Measurements from ENCODE around the gene STAB2. TPM values are rescaled to one million over a fixed set of nuclear protein-coding genes. Genes with fewer than 3 reads are reported as not detected.
"Not testable (repeated sequence)": the region's sequence is repeated elsewhere in the genome, so short reads cannot be mapped to it uniquely, and the experiment has no call there.

Gene STAB2
- total RNA-seq, 1 donor from 2014 or later, result 15.1 TPM

- ATAC-seq, result no peak
- DNase-seq (ENCODE audit: low spot score), result no peak
Measured at GRCh38 chr12:103642240-103642864, 55.3 kb downstream of the STAB2 start.

- DNase-seq (ENCODE audit: low spot score), result no peak
Measured at GRCh38 chr12:103645202-103645601, 58.1 kb downstream of the STAB2 start.

GRCh38 chr12:103647267-103647666 is 60.2 kb downstream of the STAB2 start:
- no peak for ATAC-seq
- no peak for DNase-seq (ENCODE audit: low spot score)

More at GRCh38 chr12:103645202-103645601, 58.1 kb downstream of the STAB2 start:
- no peak for ATAC-seq

GRCh38 chr12:103652808-103653207 is 65.7 kb downstream of the STAB2 start:
- ATAC-seq, result no peak

GRCh38 chr12:103653568-103654173 is 66.6 kb downstream of the STAB2 start:
- DNase-seq (ENCODE audit: low spot score); ATAC-seq: not testable (repeated sequence)

More at GRCh38 chr12:103652808-103653207, 65.7 kb downstream of the STAB2 start:
- DNase-seq (ENCODE audit: low spot score), result no peak

GRCh38 chr12:103654816-103655215 is 67.7 kb downstream of the STAB2 start:
- DNase-seq (ENCODE audit: low spot score) (no peak), ATAC-seq (no peak)

GRCh38 chr12:103656291-103656690 is 69.2 kb downstream of the STAB2 start:
- no peak for DNase-seq (ENCODE audit: low spot score)
- ATAC-seq, result no peak

GRCh38 chr12:103657331-103657730 is 70.3 kb downstream of the STAB2 start:
- no peak for DNase-seq (ENCODE audit: low spot score)
- ATAC-seq, result no peak

- DNase-seq (ENCODE audit: low spot score) (no peak), ATAC-seq (no peak)
Measured at GRCh38 chr12:103664626-103665025, 77.6 kb downstream of the STAB2 start.

- ATAC-seq, result no peak
Measured at GRCh38 chr12:103665971-103666370, 78.9 kb downstream of the STAB2 start.

GRCh38 chr12:103667125-103667524 is 80.1 kb downstream of the STAB2 start:
- DNase-seq (ENCODE audit: low spot score) (no peak), ATAC-seq (no peak)

More at GRCh38 chr12:103665971-103666370, 78.9 kb downstream of the STAB2 start:
- DNase-seq (ENCODE audit: low spot score), result no peak

GRCh38 chr12:103668520-103668919 is 81.4 kb downstream of the STAB2 start:
- DNase-seq (ENCODE audit: low spot score) (no peak), ATAC-seq (no peak)

- DNase-seq (ENCODE audit: low spot score) (no peak), ATAC-seq (no peak)
Measured at GRCh38 chr12:103671367-103671766, 84.3 kb downstream of the STAB2 start.

- peak; percentile 33 for ATAC-seq
- DNase-seq (ENCODE audit: low spot score), result no peak
Measured at GRCh38 chr12:103672401-103673119, 85.5 kb downstream of the STAB2 start.

- no peak for ATAC-seq
Measured at GRCh38 chr12:103673487-103673886, 86.4 kb downstream of the STAB2 start.

GRCh38 chr12:103673891-103674375 is 86.9 kb downstream of the STAB2 start:
- DNase-seq (ENCODE audit: low spot score) (no peak), ATAC-seq (no peak)

More at GRCh38 chr12:103673487-103673886, 86.4 kb downstream of the STAB2 start:
- no peak for DNase-seq (ENCODE audit: low spot score)

- ATAC-seq, result no peak
- DNase-seq (ENCODE audit: low spot score), result no peak
Measured at GRCh38 chr12:103676893-103677292, 89.8 kb downstream of the STAB2 start.

- no peak for DNase-seq (ENCODE audit: low spot score)
Measured at GRCh38 chr12:103677341-103677740, 90.3 kb downstream of the STAB2 start.

GRCh38 chr12:103677905-103678304 is 90.8 kb downstream of the STAB2 start:
- ATAC-seq (no peak), DNase-seq (ENCODE audit: low spot score) (no peak)

More at GRCh38 chr12:103677341-103677740, 90.3 kb downstream of the STAB2 start:
- ATAC-seq, result no peak

GRCh38 chr12:103679421-103680170 is 92.5 kb downstream of the STAB2 start:
- ATAC-seq, result no peak
- DNase-seq (ENCODE audit: low spot score), result no peak

GRCh38 chr12:103680591-103681141 is 93.6 kb downstream of the STAB2 start:
- DNase-seq (ENCODE audit: low spot score) (no peak), ATAC-seq (no peak)

All from left lobe of liver (tissue), 2 donors.